COLO668 (cell line): ENCODE results near the gene AGER.
"Not testable (repeated sequence)": the region's sequence is repeated elsewhere in the genome, so short reads cannot be mapped to it uniquely, and the experiment has no call there.

Experiments
- DNase-seq: peaks from one replicate; lab custom pipeline; 2025; ENCODE audit not compliant: unreplicated experiment; lab: John Stamatoyannopoulos, UW

The AGER gene

GRCh38 chr6:32184084-32184640 lies at the start of gene AGER:
Gene AGER (minus strand): TSS chr6:32184253. CDS start chr6:32184222, 31 bp downstream.
- DNase-seq: no peak

DNA sequence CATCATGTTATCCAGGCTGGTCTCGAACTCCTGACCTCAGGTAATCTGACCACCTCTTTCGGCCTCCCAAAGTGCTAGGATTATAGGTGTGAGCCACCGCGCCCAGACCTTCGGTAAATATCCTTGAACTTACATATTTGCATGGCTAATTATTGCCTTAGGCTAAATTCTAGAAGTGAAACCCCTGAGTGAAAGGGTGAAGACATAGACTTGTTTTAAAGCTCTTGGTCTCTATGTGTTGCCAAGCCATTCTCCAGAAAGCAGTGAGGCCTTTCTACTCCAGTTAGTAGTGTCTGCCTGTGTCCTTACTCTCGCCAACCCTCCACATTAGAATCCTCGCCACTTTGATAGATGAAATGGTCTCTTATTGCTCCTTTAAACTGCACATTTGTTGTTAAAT lies 42.4 kb upstream of the AGER start:
- DNase-seq: no peak

GRCh38 chr6:32224696-32225095 lies 40.6 kb upstream of the AGER start:
- DNase-seq: no peak

DNA sequence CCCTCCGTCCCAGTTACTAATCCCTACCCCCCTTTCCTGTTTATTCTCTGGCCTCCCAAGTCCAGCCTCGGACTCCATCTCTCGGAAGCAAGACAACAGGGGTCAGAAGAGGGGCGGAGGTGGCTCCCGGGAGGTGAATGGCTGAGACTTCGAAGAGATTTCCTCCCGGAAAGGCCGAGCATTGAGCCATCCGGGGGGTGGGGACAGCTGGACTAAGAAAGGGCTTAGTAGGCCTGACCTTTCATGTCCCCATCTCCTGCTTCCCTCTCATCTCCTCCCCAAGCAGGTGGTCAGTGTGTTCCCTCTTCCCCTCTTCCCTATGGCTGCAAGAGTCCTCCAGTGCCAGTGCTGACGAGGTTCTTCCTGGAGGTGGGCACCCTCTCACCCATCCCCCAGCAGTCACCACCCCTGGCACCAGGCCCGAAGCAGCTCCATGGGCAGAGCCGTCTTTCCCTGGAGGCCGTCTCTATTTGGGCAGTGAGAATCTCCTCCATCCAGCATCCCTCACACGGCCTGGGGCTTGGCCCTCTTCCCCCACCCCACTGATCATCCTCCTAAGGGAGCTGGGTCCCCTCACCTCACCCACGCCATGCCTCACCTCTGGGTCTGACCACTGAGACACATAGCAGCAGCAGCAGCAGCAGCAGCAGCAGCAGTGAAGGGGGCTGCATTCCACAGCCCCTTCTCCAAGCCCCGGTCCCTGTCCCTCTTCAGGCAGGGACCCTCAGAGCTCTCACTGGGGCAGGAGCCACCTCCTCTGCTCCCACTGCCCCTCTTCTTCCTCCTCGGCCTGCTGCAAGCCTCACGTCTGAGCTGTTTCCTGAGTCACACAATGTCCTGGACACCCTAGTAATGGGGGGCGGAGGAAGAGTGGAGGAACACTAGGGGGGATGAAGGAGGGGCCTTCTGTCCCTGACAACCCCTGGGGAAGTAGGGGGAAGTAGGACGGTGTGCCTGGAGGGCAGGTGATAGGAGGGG lies 39.5 kb upstream of the AGER start, which contains the start of gene NOTCH4:
TSS of gene NOTCH4 (minus strand) at position 810 of the 978 bp plus-strand sequence. CDS start at position 671, 139 bp downstream.
- DNase-seq: no peak

DNA sequence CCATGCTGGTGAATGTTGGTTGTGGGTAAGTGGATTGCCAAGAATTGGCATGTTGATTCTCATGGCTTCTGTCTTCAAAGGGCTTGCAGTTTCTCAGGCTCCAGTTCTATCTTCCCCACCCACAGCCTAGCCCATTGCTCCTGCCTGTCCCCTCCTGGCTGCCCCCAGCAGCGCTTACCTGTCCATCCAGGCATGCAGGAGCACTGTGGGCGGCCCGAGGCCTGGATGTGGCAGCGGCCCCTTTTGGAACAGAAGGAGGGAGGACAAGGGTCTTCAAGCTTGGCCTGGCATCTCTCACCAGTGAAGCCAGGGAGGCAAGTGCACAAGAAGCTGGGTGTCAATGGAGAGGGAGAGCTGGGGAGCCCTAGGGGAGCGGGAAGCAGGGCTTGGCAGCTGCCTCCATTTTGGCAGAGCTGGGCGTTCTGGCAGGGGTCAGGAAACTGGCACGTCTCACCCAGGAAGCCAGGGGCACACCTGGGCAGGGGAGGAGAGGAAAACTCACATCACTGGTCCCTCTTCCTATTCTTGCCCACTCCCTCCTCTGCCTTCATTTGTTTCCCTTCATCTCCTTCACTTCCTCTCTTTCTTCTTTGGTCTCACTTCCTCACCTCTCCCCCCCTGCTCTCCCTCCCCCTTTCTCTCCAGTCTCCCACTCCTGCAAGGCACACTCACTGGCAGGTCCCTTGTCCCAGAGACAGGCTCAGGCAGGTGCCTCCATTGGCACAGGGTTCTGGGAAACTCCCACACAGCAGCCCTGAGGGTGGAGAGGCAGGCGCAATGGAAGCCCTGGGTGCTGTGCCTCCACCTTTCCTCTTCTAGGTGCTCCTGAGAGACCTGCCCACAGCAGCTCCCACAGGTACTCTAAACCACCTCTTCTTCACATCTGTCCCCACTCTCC lies 38.5 kb upstream of the AGER start:
- no peak for DNase-seq

DNA sequence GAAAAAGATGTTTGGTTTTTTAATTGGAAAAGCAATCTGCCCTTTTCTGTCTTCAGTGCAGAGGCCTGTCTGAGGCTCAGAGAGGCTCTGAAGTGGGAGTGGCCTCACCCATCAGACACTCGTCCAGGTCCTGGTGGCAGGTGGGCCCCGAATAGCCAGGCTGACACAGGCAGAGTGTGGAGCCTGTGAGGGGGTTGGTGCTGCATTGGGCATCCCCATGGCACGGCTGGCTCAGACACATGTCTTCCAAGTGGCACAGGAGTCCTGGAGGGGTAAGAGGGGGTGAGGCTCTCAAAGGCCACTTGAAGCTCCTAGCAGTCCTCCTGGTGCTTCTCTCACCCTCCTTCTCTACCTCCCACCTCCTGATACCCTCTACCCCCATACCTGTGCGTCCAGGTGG lies 36.0 kb upstream of the AGER start:
- no peak for DNase-seq

GRCh38 chr6:32218167-32218566 lies 34.1 kb upstream of the AGER start:
- no peak for DNase-seq

- no peak for DNase-seq
Observed at GRCh38 chr6:32216998-32217397, 32.9 kb upstream of the AGER start.

DNA sequence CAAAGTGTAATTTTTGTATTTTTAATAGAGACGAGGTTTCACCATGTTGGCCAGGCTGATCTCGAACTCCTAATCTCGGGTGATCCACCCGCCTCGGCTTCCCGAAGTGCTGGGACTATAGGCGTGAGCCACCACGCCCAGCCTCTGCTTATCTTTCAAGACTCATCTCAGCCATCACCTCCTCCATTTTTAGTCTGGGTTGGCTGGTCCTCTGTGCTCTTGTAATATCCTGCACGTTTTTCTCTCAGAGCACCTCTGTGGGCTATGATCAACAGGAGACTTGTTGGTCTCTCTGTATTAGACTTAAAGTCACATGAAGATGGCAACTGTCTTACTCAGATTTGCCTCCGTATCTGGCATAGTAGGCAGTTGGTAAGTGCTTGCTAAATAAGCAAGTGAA lies 32.2 kb upstream of the AGER start:
- DNase-seq: no peak

DNA sequence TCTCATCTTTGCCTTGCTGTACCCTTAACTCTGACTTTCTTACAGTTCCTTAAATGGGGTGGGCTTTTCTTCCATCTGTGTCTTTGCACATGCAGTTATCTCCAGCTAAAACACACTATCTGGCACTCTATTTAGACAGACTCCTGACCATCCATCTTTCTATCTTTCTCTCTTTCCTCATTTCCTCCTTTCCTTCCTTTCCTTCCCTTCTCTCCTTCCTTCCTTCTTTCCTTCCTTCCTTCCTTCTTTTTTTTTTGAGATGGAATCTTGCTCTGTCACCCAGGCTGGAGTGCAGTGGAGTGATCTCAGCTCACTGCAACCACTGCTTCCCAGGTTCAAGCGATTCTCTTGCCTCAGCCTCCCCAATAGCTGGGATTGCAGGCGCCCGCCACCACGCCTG lies 31.6 kb upstream of the AGER start:
- no peak for DNase-seq

- no peak for DNase-seq
Observed at GRCh38 chr6:32214126-32214525, 30.1 kb upstream of the AGER start.

DNA sequence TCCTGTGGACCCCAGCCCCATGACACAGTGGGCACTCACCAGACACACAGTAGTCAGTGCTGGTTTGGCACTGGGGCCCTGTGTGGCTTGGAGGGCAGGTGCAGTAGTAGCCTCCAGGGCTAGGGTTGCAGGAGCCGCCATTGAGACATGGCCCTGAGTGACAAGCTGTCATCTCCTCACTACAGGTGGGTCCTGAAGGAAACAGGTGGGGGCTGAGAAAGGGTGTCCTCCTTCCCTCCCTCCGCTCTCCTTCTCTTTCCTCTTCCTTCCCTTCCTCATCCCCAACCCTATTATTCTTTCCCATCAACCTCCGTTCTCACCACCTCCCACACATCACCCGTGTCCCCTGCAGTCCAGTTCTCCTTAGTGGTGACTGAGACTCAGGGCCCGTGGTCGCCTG lies 29.6 kb upstream of the AGER start:
- DNase-seq: no peak

DNA sequence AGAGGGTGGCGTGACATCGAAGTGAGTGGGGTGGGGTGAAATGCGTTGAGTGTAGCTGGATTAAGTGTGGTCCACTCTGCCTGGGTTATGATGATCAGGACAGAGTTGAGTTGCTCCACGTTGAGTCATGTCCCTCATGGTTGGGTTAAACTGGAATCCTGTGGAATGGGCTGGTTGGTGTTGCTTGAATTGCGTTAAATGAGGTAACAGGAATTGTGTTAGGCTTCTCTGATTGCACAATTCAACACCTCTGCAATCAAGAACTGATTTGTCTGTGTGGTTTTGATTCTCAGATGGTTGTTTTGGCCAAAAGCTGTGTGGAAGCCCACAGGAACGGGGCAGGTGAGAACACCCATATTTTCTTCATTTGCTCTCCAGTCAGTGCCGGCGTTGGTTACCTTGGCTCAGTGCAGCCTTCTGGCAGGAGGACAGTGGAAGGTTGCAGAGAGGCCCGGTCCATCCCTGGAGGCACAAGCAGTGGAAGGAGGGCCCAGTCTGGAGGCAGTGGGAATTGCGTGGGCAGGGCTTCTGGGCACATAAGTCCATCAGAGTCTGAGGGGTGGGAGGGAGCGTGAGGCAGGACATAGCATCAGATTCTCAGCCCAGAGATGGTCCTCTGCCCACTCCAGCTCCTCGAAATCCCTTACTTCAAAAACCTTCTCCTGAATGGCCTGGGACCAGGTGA lies 28.2 kb upstream of the AGER start:
- DNase-seq: no peak

DNA sequence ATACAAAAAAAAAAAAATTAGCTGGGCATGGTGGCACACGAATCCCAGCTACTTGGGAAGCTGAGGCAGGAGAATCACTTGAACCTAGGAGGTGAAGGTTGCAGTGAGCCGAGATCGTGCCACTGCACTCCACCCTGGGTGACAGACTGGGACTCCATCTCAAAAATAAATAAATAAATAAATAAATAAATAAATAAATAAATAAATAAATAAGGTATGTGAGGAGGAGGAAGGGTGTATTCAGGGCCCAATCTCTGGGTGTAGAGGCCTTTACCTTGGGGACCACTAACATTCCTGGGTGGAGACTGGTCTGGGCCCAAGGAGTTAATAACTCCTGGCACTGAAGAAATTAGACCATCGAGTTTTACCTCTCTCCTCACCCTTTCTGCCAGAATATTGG lies 27.4 kb upstream of the AGER start:
- not testable (repeated sequence) for DNase-seq

- no peak for DNase-seq
Observed at GRCh38 chr6:32210191-32210601, 26.1 kb upstream of the AGER start.

GRCh38 chr6:32208996-32209395 lies 24.9 kb upstream of the AGER start:
- no peak for DNase-seq

DNA sequence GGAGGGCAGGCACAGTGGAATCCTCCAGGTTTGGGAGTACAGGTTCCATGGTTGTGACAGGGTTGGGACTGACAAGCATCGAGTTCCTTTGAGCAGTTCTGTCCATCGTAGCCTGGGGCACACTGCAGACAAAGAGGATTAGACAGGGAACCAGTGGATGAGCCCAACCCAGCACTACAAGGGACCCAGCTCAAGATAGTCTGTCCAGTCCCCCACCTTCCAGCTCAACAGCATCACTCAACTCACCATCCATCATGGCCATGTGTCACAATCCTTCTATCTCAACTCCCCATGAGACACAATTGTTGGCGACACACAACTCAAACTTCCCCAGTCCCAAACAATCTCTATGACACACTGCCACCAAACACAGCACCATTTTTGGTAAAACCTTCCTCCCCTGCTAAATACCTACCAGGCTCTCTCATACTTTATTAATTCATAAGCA lies 20.2 kb upstream of the AGER start:
- DNase-seq: no peak

DNA sequence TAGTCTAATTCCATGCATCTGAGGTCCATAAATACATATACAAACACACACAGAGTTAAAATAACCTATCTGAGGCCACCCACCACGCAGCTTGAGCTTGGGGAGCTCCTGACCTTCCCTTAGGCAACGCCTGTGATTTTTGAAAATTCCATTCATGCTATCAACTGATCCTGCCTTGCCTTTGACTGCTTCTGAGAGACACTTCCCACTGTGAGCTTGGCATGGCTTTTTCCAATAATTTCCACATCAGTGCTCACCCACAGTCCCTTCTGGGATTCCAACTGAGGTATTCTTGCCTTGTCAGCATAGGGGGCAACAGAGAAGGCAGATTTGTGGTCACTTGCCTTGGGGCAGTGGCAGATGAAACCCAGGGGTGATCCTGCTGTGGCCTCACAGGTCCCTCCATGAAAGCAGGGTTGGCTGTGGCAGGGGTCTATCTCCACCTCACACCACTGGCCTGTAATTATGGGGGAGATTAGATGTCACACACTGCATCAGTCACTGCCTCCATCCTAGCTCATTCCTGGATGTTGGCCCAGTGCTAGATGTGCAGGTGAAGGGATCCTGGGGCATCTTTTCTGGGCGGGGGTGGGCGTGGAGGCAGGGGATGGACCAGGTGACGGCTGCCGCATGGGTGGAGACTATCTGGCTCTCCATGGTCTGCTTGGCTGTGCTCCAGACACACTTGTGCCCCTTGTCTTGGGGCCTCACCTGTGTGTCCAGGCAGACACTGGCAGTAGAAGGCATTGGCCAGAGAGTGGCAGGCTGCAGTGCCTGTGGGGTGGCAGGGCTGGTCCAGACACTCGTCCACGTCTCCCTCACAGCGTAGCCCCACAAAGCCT lies 19.6 kb upstream of the AGER start:
- no peak for DNase-seq

GRCh38 chr6:32202186-32202585 lies 18.1 kb upstream of the AGER start:
- no peak for DNase-seq
